ENCODE data around the gene ZNF213. TPM values are rescaled to one million over a fixed set of nuclear protein-coding genes. Genes with fewer than 3 reads are reported as not detected.

The ZNF213 gene
- total RNA-seq, 1 donor, result 8.0 TPM

DNA sequence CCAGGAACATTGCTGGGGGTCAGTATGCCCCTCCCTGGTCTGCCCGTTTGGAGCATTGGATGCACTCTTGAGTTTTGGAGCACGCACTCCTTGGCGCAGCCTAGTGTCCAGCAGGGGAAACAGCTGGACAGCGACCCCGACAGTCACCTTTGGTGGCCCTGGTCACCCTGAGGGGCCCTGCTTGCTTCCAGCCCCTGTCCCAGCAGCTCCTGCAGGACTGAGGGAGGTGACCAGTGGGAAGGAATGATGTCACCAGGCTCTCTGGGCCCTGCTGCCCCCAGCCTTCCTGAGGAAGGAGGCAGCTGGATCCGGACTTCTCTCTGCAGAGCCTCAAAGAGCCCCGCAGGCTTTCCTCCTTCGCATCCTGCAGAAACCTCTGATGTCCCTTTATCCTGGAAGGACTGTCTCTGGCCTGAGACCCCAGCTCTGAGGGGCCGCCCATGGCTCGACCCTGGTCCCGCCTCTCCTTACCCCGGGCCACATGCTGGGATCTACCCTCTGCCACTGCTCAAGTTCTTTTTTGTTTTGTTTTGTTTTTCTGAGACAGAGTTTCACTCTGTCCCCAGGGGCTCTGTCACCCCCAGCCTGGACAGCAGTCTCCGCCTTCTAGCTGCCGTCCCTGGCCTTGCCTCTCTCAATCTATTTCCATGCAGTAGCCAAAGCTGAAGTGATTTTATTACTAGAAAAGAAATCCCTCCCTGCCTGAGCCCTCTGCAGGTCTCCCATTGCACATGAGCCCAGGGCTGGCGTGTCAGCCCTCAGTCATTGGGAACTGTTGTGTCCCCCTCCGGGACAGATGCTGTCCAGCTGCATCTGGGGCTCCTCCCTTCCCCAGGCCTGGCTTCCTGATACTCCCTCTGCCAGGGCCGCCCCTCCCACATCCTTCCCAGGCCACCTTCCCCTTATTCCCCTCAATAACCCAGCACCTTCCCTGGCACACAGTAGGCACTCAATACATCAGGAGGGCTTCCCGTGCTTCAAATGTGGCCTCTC, 47.3 kb upstream of the ZNF213 start:
- TF ChIP-seq, protein P1, sequence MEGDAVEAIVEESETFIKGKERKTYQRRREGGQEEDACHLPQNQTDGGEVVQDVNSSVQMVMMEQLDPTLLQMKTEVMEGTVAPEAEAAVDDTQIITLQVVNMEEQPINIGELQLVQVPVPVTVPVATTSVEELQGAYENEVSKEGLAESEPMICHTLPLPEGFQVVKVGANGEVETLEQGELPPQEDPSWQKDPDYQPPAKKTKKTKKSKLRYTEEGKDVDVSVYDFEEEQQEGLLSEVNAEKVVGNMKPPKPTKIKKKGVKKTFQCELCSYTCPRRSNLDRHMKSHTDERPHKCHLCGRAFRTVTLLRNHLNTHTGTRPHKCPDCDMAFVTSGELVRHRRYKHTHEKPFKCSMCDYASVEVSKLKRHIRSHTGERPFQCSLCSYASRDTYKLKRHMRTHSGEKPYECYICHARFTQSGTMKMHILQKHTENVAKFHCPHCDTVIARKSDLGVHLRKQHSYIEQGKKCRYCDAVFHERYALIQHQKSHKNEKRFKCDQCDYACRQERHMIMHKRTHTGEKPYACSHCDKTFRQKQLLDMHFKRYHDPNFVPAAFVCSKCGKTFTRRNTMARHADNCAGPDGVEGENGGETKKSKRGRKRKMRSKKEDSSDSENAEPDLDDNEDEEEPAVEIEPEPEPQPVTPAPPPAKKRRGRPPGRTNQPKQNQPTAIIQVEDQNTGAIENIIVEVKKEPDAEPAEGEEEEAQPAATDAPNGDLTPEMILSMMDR (IDR thresholded peaks at IDR 0.05; ENCODE audit: extremely low read depth, low read depth, low read length), result peak; percentile 27
- H3K27ac ChIP-seq (ENCODE audit: low read depth, low read length), result no peak overlapping the region
- no peak overlapping the region for H3K4me2 ChIP-seq (ENCODE audit: insufficient read depth, low read length)
- H3K36me3 ChIP-seq (ENCODE audit: insufficient read depth, low read length), result no peaks in the 10 kb centered on the region
- no peak for DNase-seq (ENCODE audit: insufficient read length, low spot score, missing footprints)
- H3K4me3 ChIP-seq (ENCODE audit: insufficient read depth, low read length), result no peak overlapping the region
- no peak overlapping the region for H2AFZ ChIP-seq (ENCODE audit: low read length)
- peaks cover 12% of the 10 kb centered on the region for H3K27me3 ChIP-seq (ENCODE audit: insufficient read depth, low read length)
- H3K9me3 ChIP-seq (ENCODE audit: low read depth, low read length), result no peaks in the 10 kb centered on the region
- no peaks in the 10 kb centered on the region for H3K4me1 ChIP-seq (ENCODE audit: insufficient read depth, low read length)
- no peaks in the 10 kb centered on the region for H3K79me2 ChIP-seq (ENCODE audit: insufficient read depth, low read length)
- H4K20me1 ChIP-seq (ENCODE audit: insufficient read depth, low read length), result no peaks in the 10 kb centered on the region

DNA sequence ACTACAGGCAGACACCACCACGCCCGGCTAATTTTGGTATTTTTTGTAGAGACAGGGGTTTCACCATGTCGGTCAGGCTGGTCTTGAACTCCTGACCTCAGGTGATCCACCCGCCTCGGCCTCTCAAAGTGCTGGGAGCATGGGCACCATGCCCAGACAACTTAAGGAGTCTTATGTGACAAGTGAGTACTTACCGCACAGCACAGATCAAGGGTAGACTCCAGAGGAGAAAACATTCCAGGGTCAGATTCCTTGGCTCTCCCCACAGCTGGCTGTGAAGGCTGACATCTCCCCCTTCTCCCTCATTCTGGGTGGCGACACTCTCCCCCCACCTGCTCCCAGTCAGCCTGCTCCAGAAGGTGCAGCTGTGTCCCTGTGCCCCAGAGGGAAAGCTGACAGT, 46.4 kb upstream of the ZNF213 start:
- TF ChIP-seq, protein P1 (IDR thresholded peaks at IDR 0.05; ENCODE audit: extremely low read depth, low read depth, low read length), result no peak
- no peak overlapping the region for H3K4me3 ChIP-seq (ENCODE audit: insufficient read depth, low read length)

DNA sequence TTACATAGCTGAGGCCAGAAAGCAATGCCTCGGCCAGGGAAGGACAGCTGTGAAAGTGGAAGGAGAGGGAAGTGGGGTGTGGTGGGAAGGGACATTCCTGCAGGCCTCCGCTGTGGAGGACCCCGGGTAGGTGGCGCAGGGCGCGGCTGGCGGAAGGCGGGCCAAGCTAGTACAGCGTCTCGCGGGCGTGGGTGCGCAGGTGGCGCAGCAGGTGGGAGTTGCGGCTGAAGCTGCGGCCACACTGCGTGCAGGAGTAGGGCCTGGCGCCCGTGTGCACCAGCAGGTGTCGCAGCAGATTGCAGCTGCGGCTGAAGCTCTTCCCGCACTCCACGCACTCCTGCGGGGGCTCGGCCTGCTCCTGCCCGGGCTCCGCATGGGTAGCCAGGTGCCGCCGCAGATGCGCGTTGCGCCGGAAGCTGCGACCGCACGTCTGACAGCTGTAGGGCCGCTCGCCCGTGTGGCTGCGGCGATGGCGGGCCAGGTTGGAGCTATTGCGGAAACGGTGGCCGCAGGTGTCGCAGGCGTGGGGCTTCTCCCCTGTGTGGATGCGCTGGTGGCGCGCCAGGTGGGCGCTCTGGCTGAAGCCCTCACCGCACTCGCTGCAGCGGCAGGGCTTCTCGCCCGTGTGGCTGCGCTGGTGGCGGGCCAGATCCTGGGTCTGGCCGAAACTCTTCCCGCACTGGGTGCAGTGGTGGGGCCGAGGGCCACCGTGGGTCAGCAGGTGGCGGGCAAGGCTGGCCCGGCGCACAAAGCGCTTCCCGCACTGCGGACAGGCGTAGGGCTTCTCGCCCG, 45.7 kb upstream of the ZNF213 start:
- no peak overlapping the region for H3K27ac ChIP-seq (ENCODE audit: low read depth, low read length)
- H3K79me2 ChIP-seq (ENCODE audit: insufficient read depth, low read length), result no peaks in the 10 kb centered on the region
- no peak overlapping the region for H2AFZ ChIP-seq (ENCODE audit: low read length)
- no peak overlapping the region for H3K4me3 ChIP-seq (ENCODE audit: insufficient read depth, low read length)
- no peaks in the 10 kb centered on the region for H3K9me3 ChIP-seq (ENCODE audit: low read depth, low read length)
- H3K4me2 ChIP-seq (ENCODE audit: insufficient read depth, low read length), result no peak overlapping the region
- no peaks in the 10 kb centered on the region for H3K4me1 ChIP-seq (ENCODE audit: insufficient read depth, low read length)
- peaks cover 8% of the 10 kb centered on the region for H3K27me3 ChIP-seq (ENCODE audit: insufficient read depth, low read length)
- TF ChIP-seq, protein P1 (IDR thresholded peaks at IDR 0.05; ENCODE audit: extremely low read depth, low read depth, low read length), result no peak
- DNase-seq (ENCODE audit: insufficient read length, low spot score, missing footprints), result peak; percentile 57
- no peaks in the 10 kb centered on the region for H4K20me1 ChIP-seq (ENCODE audit: insufficient read depth, low read length)
- H3K36me3 ChIP-seq (ENCODE audit: insufficient read depth, low read length), result no peaks in the 10 kb centered on the region

More for the DNA sequence above, 46.4 kb upstream of the ZNF213 start:
- Histone ChIP-seq H3K27ac (ENCODE audit: low read depth, low read length) (no peak overlapping the region), H3K4me2 (ENCODE audit: insufficient read depth, low read length) (no peak overlapping the region), H3K36me3 (ENCODE audit: insufficient read depth, low read length) (no peaks in the 10 kb centered on the region), H3K9me3 (ENCODE audit: low read depth, low read length) (no peaks in the 10 kb centered on the region), H4K20me1 (ENCODE audit: insufficient read depth, low read length) (no peaks in the 10 kb centered on the region), H3K4me1 (ENCODE audit: insufficient read depth, low read length) (no peaks in the 10 kb centered on the region), H3K79me2 (ENCODE audit: insufficient read depth, low read length) (no peaks in the 10 kb centered on the region), H3K27me3 (ENCODE audit: insufficient read depth, low read length) (peaks cover 8% of the 10 kb centered on the region), H2AFZ (ENCODE audit: low read length) (no peak overlapping the region)
- DNase-seq (ENCODE audit: insufficient read length, low spot score, missing footprints), result peak; percentile 70

All from osteoblast (primary cell).